HAP-1 (cell line): Measurements from ENCODE around the gene GALK1.
A peak's percentile ranks its signal among the peaks of the same experiment; 100 is the strongest.

ENCODE experiments used
- DNase-seq, 2 experiments: peaks; one replicate each; pipeline ENCODE4 v3.0.0-alpha.2; 2016 to 2020; ENCODE audit warnings: low spot score in 2 of 2
- H3K27me3 ChIP-seq: fragments of 250-450 bp; sonication (Bioruptor Pico); 2 replicates; pipeline ENCODE4 v1.5.1; 2020; ENCODE audit warnings: low read depth, mild to moderate bottlenecking, moderate library complexity
- H3K36me3 ChIP-seq: fragments of 250-450 bp; sonication (Bioruptor Pico); replicated peaks from 2 replicates; pipeline ENCODE4 v1.5.1; 2020; ENCODE audit warnings: mild to moderate bottlenecking
- H3K4me1 ChIP-seq: fragments of 250-450 bp; sonication (Bioruptor Pico); 2 replicates; pipeline ENCODE4 v1.5.1; 2020; ENCODE audit warnings: mild to moderate bottlenecking
- H3K4me3 ChIP-seq: fragments of 250-450 bp; sonication (Bioruptor Pico); 2 replicates; pipeline ENCODE4 v1.5.1; 2020; ENCODE audit warnings: mild to moderate bottlenecking, moderate library complexity
- H3K9me3 ChIP-seq: fragments of 250-450 bp; sonication (Bioruptor Pico); 2 replicates; pipeline ENCODE4 v1.5.1; 2020; ENCODE audit warnings: mild to moderate bottlenecking, moderate library complexity
- in situ Hi-C: fragments of 300-500 bp; cut with MboI; formaldehyde crosslinking; loops from 3 replicates; pipeline ENCODE4 v1.14.3; 2020; ENCODE audit warnings: low sequenced_read_pairs, inconsistent platforms, mixed read lengths

The GALK1 gene

GRCh38 chr17:75724016-75725003 lies 40.7 kb downstream of the GALK1 start:
- peaks cover 8% of the 10 kb centered on the region for H3K27me3 ChIP-seq
- no peak overlapping the region for H3K4me3 ChIP-seq
- no peaks in the 10 kb centered on the region for H3K36me3 ChIP-seq
- no peaks in the 10 kb centered on the region for H3K9me3 ChIP-seq
- DNase-seq: no peak
- H3K4me1 ChIP-seq: no peaks in the 10 kb centered on the region
- in situ Hi-C loops: no loop called here

DNA sequence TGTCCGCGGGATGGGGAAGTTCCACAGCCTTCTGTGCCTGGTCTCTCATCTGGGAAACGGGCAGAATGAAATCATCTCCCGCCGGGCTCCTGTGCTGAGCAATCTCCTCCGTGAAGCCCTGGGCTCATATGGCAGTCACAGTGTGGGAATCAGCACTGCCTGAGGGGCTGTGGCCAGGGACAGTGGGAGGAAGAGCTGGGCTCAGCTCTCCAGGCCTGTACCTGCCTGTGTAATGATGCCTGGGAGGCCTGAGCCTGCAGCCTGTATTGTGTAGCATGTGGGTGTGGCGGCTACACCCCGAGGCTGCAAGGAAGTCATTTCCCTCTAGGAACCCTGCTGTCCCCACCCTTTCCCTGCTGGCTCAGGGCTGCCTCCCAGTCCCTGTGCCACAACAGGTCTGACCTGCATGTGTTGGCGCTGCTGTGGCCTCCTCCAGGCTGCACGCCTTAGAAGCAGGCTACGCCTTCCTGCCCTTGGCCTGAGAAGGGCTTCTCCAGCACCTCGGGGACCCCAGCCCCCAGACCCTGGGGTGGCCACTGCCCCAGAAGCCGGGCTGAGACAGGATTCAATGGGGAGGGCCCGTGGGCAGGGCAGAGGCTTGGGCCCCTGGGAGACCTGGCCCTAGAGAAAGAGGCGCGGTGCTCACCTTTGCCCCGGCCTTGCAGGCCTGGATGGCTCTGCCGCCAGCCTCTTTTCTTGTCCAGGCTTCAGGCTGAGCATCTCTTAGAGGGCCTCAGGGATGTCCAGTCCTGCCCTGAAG lies 41.6 kb downstream of the GALK1 start:
- no peak overlapping the region for H3K4me3 ChIP-seq
- H3K4me1 ChIP-seq: no peaks in the 10 kb centered on the region
- in situ Hi-C loops: no loop called here
- DNase-seq: no peak
- H3K9me3 ChIP-seq: no peaks in the 10 kb centered on the region
- H3K36me3 ChIP-seq: no peaks in the 10 kb centered on the region
- peaks cover 8% of the 10 kb centered on the region for H3K27me3 ChIP-seq

DNA sequence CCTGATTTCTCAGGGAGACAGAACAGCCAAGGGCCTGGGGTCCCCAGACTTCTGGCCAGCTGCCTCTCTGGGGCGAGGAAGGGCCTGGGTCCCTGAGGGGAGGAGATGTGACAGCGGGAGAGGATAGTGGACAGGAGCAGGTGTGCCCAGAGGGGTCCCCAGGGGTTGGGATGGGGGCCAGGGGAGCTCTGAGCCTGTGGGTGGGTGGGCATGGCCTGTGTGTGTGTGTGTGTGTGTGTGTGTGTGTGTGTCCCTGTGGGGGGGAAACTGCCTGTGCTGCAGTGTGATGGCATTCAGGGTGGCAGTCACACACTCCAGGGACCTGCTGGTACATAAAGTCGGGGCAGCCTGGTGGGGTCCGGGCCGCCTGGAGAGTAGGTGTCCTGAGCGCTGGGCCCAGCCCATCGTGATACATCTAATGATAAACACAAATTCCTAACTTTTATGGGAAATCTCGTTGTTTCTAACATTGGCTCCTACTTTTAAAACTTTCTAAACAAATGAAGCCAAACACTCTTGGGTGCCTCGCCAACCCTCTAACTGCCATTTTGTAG lies 42.4 kb downstream of the GALK1 start:
- H3K36me3 ChIP-seq: no peaks in the 10 kb centered on the region
- no peak overlapping the region for H3K4me3 ChIP-seq
- in situ Hi-C loops: no loop called here
- H3K4me1 ChIP-seq: no peaks in the 10 kb centered on the region
- DNase-seq: no peak
- H3K9me3 ChIP-seq: no peaks in the 10 kb centered on the region
- H3K27me3 ChIP-seq: peaks cover 8% of the 10 kb centered on the region

DNA sequence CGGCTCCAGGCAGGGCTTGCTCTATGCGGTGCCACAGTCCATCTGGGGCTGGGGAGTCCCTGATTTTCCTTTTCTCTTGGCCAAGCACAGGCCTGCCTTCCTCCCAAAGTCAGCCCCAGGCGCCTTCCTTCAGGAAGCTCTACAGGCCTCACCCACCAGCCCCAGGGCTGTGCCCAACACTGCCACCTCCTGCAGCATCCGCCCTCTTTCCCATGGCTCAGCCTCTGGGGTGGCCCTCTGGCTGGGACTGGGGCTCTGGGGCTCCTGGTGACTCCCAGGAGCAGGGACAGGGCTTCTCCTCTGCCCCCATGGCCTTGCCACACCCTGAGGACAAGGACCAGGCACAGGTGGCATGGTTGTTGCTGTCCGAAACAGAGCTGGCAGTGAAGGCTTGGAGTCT lies 42.9 kb downstream of the GALK1 start:
- H3K4me3 ChIP-seq: no peak overlapping the region
- H3K9me3 ChIP-seq: no peaks in the 10 kb centered on the region
- H3K27me3 ChIP-seq: peaks cover 8% of the 10 kb centered on the region
- in situ Hi-C loops: no loop called here
- H3K4me1 ChIP-seq: no peaks in the 10 kb centered on the region
- no peak for DNase-seq
- no peaks in the 10 kb centered on the region for H3K36me3 ChIP-seq

DNA sequence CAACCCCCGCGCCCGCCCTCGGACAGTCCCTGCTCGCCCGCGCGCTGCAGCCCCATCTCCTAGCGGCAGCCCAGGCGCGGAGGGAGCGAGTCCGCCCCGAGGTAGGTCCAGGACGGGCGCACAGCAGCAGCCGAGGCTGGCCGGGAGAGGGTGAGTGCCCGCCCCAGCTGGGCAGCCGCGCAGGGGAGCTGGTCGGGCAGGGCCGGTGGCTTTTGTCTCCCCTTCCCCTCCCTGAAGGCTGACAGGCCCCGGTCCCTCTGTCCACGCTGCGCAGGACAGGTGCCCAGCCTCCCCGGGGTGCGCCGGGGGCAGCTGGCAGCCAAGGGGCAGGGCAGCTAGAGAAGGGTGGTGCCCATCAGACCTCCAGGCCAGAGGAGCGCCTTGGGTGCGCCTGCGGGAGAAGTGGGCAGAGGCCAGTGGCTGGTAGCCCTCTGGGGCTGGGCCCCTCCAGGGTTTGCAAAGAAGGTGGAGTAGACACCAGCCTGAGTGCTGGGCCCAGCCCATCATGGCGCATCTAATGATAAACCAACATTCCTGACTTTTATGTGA lies 43.5 kb downstream of the GALK1 start:
- no peak for DNase-seq
- H3K4me3 ChIP-seq: peak overlapping the region; percentile 16
- H3K4me1 ChIP-seq: no peaks in the 10 kb centered on the region
- no peaks in the 10 kb centered on the region for H3K9me3 ChIP-seq
- H3K27me3 ChIP-seq: peaks cover 8% of the 10 kb centered on the region
- in situ Hi-C loops: no loop called here
- H3K36me3 ChIP-seq: no peaks in the 10 kb centered on the region

DNA sequence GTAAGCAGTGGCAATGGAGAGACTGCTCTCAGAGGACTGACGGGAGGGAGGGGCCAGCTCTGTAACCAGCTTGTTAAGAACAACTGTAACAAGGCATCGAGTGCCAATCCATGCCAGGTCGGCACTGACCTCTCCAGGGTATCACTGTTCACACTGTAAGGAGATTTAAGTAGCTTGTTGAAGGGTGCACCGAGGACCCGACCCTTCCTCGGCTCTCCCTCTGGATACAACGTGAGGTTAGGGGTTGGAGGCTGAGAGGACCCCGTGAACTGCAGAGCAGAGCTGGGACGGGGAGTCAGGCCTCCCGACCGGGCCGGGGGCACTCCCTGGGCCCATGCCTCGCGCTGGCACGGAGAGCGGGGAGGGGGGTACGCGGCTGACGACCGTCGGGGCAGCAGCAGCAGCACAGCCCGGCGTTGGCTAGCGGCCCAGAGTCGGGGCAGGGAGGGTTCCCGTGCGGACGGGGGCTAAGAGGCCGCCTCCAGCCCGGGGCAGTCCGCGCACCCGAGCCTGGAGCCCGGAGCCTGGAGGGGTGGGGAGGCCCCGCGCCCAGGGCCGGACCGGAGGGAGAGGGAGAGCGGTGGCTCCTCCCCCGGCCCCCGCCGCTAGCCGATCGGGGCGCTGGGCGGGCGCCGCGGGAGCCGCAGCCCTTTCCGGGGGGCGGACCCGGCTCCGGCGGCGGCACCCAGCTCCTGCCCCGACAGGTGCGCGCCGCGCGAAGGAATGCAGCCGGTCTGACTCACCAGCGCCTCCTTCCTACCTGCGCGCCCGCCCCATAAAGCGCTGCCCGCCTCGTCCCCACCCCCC lies 44.1 kb downstream of the GALK1 start, which contains the start of gene ITGB4:
ITGB4 (plus strand) TSS at position 804 of the 807 bp plus-strand sequence. CDS start 3,245 bp downstream, outside the sequence.
- Histone ChIP-seq H3K4me3 (peak within 1 kb of the TSS; percentile 30), H3K9me3 (no peaks in the 10 kb centered on the region), H3K27me3 (peaks cover 8% of the 10 kb centered on the region), H3K36me3 (no peaks in the 10 kb centered on the region), H3K4me1 (no peaks in the 10 kb centered on the region)
- in situ Hi-C loops: no loop called here
- DNase-seq: peak in 1 of 2 experiments; percentile 47

DNA sequence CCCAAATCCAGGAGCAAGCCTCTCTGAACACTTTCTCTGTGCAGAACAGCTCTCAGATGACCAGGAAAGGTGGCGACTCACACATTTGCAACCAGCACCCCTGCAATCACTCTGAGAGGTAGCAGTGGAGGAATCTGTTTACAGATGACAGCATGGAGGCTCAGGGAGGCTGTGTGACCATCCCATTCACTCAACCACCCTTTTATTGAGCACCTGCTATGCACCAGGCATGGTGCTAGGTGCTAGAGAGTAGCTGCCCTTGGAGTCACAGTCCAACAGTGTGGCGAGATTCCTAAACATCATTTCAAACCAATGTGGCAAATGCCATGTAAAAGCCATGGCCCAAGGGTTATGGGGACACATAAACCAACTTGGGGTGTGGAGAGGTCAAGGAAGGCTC lies 45.3 kb downstream of the GALK1 start:
- Histone ChIP-seq H3K27me3 (peaks cover 8% of the 10 kb centered on the region), H3K4me1 (no peaks in the 10 kb centered on the region), H3K4me3 (no peak overlapping the region), H3K9me3 (no peaks in the 10 kb centered on the region), H3K36me3 (no peaks in the 10 kb centered on the region)
- DNase-seq: no peak
- in situ Hi-C loops: no loop called here

DNA sequence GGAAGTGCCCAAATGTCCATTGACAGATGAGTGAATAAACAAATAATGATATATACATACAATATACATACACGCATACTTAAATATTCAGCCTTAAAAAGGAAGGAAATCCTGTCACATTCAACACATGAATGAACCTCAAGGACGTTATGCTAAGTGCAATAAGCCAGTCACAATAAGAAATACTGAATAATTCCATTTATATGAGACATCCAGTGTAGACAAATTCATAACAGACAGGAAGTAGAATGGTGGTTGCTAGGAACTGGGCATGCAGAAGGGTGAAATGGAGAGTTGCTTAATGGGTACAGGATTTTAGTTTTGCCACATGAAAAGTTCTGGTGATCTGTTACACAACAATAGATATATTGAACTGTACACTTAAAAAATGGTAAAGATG lies 52.5 kb downstream of the GALK1 start:
- in situ Hi-C loops: no loop called here
- no peak for DNase-seq
- Histone ChIP-seq H3K4me1 (no peaks in the 10 kb centered on the region), H3K27me3 (no peaks in the 10 kb centered on the region), H3K36me3 (no peaks in the 10 kb centered on the region), H3K9me3 (no peaks in the 10 kb centered on the region), H3K4me3 (no peak overlapping the region)
